Cardiac muscle cell (in vitro differentiated cells and primary cell): Measurements from ENCODE around the gene RGP1. TPM values are rescaled to one million over a fixed set of nuclear protein-coding genes. Genes with fewer than 3 reads are reported as not detected.

Experiments used
- DNase-seq, 2 donors: peaks; one replicate each; pipeline versions ENCODE4 v3.0.0 to v3.0.0-alpha.2; 2010 to 2017; ENCODE audit warnings: low read depth in 1 of 2, low spot score in 1 of 2
- H3K27ac ChIP-seq: fragments of 200-600 bp; sonication (generic); 2 replicates; pipeline ENCODE4 v1.5.1; 2016
- H3K27me3 ChIP-seq: fragments of 200-600 bp; sonication (generic); 2 replicates; pipeline ENCODE4 v1.6.0; 2016; ENCODE audit warnings: control low read depth
- H3K36me3 ChIP-seq: fragments of 200-600 bp; sonication (generic); 2 replicates; pipeline ENCODE4 v1.5.1; 2016; ENCODE audit warnings: control low read depth
- H3K4me1 ChIP-seq: fragments of 200-600 bp; sonication (generic); 2 replicates; pipeline ENCODE4 v1.8.1; 2017; ENCODE audit warnings: low read depth, mild to moderate bottlenecking, mixed run types
- H3K4me3 ChIP-seq: fragments of 200-600 bp; sonication (generic); 2 replicates; pipeline ENCODE4 v1.5.1; 2016; ENCODE audit warnings: mild to moderate bottlenecking
- H3K9me3 ChIP-seq: fragments of 200-600 bp; sonication (generic); 2 replicates; pipeline ENCODE4 v1.5.1; 2017; ENCODE audit warnings: low read depth, mild to moderate bottlenecking, control low read depth
- polyA plus RNA-seq: library from polyadenylated mRNA; unstranded; fragments of >200 nt; fragmentation: Nextera tagmentation; extraction: Ambion mirVana; gene quantifications from 2 replicates; pipeline ENCODE4 v1.2.1, GENCODE V29; 2016
- total RNA-seq: library from RNA; depleted of rRNA; stranded (reverse); fragments of >200 nt; gene quantifications from 2 replicates; pipeline ENCODE4 v1.2.3, GENCODE V29; 2016
- TF ChIP-seq, protein P1 (sequence below): IDR thresholded peaks from 2 replicates; pipeline ENCODE4 v1.5.1; 2012; ENCODE audit warnings: low read depth, mild to moderate bottlenecking, low read length

Gene RGP1
- total and polyA plus RNA-seq, 2 experiments from 2014 or later: 17.9 to 30.4 TPM

DNA sequence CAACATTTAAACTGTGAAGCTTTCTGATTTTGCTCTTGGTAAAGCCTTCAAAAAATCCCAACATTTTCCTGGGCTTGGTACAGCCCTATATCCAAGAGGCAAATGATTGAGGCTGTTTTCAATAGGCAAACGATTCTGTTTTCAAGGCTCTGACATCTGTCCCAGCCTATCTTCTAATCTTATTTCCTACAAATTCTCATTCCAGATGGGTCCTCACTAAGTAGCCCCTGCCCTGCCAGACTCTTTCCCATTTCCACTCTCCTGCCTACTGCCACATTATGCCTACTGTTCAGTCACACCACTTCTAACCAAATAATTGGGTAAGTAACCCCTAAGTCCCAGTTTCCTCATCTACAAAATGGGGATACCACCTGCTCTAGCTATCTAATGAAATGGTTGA is 3.5 kb upstream of the RGP1 start:
- H3K27ac ChIP-seq: no peak overlapping the region
- no peak for DNase-seq
- no peaks in the 10 kb centered on the region for H3K27me3 ChIP-seq
- peak overlapping the region; percentile 75 for H3K4me3 ChIP-seq
- no peaks in the 10 kb centered on the region for H3K9me3 ChIP-seq
- peaks cover 36% of the 10 kb centered on the region for H3K36me3 ChIP-seq
- TF ChIP-seq, protein P1, sequence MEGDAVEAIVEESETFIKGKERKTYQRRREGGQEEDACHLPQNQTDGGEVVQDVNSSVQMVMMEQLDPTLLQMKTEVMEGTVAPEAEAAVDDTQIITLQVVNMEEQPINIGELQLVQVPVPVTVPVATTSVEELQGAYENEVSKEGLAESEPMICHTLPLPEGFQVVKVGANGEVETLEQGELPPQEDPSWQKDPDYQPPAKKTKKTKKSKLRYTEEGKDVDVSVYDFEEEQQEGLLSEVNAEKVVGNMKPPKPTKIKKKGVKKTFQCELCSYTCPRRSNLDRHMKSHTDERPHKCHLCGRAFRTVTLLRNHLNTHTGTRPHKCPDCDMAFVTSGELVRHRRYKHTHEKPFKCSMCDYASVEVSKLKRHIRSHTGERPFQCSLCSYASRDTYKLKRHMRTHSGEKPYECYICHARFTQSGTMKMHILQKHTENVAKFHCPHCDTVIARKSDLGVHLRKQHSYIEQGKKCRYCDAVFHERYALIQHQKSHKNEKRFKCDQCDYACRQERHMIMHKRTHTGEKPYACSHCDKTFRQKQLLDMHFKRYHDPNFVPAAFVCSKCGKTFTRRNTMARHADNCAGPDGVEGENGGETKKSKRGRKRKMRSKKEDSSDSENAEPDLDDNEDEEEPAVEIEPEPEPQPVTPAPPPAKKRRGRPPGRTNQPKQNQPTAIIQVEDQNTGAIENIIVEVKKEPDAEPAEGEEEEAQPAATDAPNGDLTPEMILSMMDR: no peak
- peaks cover 16% of the 10 kb centered on the region for H3K4me1 ChIP-seq

DNA sequence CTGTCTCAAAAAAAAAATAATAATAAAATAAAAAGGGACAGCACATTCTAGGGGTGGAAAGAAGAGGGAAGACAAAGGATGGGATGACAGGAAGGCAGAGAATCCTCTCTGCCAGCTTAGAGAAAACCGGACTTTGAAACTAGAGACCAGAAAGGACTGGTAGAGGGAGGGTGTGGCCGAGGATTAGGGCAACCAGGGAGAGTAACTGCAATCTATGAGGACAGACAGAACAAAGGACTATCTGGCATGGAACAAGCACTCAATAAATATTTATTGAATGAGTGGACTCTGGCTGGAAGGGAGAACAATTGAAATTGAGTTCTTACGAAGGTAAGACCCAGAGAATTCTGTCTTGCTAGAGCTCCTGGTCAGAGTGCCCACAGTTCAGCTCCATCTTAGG is 2.5 kb upstream of the RGP1 start:
- Histone ChIP-seq H3K9me3 (no peaks in the 10 kb centered on the region), H3K4me3 (peak overlapping the region; percentile 75), H3K27me3 (no peaks in the 10 kb centered on the region), H3K36me3 (peaks cover 31% of the 10 kb centered on the region), H3K4me1 (peaks cover 16% of the 10 kb centered on the region), H3K27ac (no peak overlapping the region)
- no peak for DNase-seq
- TF ChIP-seq, protein P1: no peak

DNA sequence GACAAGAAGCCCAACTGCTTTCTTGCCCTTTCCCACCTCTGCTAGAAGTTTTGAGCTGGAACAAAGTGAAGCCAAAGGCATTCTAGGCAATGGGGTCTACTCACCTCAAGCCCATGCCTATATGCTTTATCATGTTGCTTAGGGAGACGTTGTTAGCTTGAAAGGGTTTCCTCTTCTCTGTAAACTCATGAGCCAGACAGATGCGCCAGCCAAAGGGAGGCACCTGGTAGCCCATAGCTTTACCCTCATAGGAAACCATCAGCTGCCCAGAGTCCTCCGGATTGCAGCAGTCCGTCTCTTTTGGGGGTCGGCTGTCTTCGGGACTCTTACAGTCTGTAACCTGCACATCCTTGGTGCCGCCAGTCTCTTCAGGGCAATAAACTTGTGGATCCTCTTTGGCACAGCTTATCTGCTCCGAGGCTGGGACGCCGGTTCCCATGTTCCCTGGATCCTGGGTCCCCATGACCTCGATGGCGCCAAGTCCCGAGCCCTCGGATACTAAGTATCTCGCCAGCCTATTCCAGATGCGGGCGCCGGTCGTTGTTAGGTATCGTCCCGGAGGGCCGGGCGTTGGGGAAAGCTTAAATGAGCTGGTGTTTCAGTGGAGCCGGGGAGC is 737 bp upstream of the RGP1 start:
- Histone ChIP-seq H3K27me3 (no peaks in the 10 kb centered on the region), H3K4me3 (peak overlapping the region; percentile 75), H3K27ac (peak overlapping the region; percentile 97), H3K9me3 (no peaks in the 10 kb centered on the region), H3K4me1 (peaks cover 16% of the 10 kb centered on the region), H3K36me3 (peaks cover 26% of the 10 kb centered on the region)
- TF ChIP-seq, protein P1: no peak
- no peak for DNase-seq

DNA sequence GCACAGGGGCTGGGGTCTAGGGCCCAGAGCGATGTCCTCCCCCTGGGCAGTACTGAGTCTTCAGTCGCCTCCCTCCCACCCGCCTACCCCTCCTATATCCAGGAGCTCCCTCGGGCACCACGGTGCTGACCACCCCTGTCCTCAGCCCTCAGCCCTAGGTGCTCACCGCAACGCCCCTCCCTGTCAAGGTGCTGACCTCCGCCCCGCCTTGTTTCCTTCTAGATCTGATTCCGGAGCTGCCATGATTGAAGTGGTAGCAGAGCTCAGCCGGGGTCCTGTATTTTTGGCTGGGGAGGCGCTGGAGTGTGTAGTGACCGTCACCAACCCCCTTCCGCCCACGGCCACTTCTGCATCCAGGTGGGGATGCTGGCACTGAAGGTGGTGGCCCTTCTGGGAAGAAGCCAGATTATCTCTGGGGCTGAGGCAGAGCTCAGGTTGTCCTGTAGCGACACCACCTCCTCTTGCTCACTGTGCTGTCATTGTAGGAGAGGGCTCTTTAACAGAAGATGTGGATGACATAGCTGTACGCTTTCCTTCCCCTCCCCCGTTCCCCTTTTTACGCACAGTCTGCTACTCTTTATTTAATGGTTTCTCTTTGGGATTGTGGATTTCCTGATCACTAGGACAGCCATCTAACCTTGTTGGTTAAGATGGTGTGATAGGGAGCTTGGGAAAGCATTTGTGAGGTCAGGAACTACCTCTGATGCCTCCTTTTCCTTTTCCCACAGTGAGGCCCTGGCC is 598 bp downstream of the RGP1 start:
- DNase-seq: peak in 1 of 2 donors; percentile 45
- no peaks in the 10 kb centered on the region for H3K9me3 ChIP-seq
- H3K4me1 ChIP-seq: peaks cover 16% of the 10 kb centered on the region
- no peaks in the 10 kb centered on the region for H3K27me3 ChIP-seq
- peak overlapping the region; percentile 75 for H3K4me3 ChIP-seq
- peak overlapping the region; percentile 97 for H3K27ac ChIP-seq
- H3K36me3 ChIP-seq: peaks cover 18% of the 10 kb centered on the region
- TF ChIP-seq, protein P1: no peak

DNA sequence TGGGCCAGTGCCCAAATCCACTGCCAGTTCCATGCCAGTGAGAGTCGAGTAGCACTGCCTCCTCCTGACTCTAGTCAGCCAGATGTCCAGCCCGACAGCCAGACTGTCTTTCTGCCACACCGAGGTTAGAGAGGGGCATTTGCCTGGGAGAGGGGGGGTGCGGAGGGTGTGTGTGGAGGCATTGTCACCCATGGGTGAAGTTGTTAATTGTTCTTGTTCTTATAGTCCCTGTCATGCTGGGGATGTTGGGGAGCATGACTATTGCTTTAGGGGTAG is 1.1 kb downstream of the RGP1 start:
- Histone ChIP-seq H3K36me3 (peaks cover 18% of the 10 kb centered on the region), H3K4me3 (peak overlapping the region; percentile 75), H3K4me1 (peaks cover 16% of the 10 kb centered on the region), H3K27me3 (no peaks in the 10 kb centered on the region), H3K9me3 (no peaks in the 10 kb centered on the region), H3K27ac (peak overlapping the region; percentile 97)
- no peak for DNase-seq
- TF ChIP-seq, protein P1: no peak
